Astrocyte of the cerebellum (primary cell): ENCODE measurements around the gene FAM227B.

Source experiments
- DNase-seq: peaks from one replicate; pipeline ENCODE4 v3.0.0-alpha.2; 2011; ENCODE audit warnings: low read depth
- H3K4me3 ChIP-seq: 2 replicates; pipeline ENCODE4 v1.5.1; 2011; ENCODE audit warnings: mild to moderate bottlenecking, low read depth, low read length, moderate library complexity
- in situ Hi-C: cut with HindIII; loops from 2 replicates; pipeline ENCODE4 v1.10.0; 2017; ENCODE audit warnings: low sequenced_read_pairs
- TF ChIP-seq, protein P1 (sequence below): IDR thresholded peaks from 2 replicates; pipeline ENCODE4 v1.5.1; 2012; ENCODE audit warnings: low read length, low read depth, moderate library complexity, mild to moderate bottlenecking; ENCODE audit errors: missing control alignments

The FAM227B gene

DNA sequence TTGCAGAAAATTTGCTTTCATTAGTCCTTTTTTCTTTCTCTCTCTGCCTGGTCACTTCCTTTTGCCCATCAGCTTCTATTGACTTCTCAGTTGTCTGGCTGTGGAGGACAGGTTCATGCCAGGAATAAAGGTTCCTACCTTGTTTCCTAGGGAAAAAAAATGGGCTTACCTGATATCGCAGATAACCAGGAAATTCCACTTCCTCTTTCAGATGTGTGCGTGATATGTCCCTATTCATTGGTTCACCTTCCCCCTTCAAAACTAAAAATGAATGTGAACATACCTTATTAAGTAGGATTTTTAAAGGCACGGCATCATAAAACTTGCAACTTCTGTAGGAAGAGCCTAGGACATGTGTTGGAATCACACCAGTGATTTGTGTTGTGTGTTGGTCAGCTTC is 317.6 kb downstream of the FAM227B start:
- TF ChIP-seq, protein P1, sequence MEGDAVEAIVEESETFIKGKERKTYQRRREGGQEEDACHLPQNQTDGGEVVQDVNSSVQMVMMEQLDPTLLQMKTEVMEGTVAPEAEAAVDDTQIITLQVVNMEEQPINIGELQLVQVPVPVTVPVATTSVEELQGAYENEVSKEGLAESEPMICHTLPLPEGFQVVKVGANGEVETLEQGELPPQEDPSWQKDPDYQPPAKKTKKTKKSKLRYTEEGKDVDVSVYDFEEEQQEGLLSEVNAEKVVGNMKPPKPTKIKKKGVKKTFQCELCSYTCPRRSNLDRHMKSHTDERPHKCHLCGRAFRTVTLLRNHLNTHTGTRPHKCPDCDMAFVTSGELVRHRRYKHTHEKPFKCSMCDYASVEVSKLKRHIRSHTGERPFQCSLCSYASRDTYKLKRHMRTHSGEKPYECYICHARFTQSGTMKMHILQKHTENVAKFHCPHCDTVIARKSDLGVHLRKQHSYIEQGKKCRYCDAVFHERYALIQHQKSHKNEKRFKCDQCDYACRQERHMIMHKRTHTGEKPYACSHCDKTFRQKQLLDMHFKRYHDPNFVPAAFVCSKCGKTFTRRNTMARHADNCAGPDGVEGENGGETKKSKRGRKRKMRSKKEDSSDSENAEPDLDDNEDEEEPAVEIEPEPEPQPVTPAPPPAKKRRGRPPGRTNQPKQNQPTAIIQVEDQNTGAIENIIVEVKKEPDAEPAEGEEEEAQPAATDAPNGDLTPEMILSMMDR: no peak
- no peak for DNase-seq
- in situ Hi-C loops: loop anchor here (5.0 kb wide), 1 partner anchor 66 kb away; no protein-coding TSS in a partner anchor
- H3K4me3 ChIP-seq: no peak overlapping the region

DNA sequence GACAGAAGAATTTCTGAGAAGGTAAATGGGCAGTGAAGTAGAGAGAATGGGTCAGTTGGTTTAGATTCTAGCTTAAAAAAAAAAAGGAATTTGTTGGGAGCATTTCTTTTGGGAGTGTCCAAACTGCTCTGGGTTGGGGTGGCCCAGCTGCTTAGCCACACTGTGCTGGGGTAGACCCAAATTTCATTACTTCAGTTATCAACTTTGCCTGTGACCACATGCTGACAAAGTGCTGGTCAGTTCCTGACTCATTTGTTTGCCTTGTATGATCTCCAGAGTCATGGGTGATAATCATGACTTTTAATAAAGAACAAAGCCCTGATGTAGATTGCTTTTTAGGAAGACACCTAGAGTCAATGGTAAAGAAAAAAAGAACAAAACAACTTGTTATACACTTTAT is 319.1 kb downstream of the FAM227B start:
- no peak for DNase-seq
- TF ChIP-seq, protein P1: no peak
- H3K4me3 ChIP-seq: no peak overlapping the region
- in situ Hi-C loops: loop anchor here (5.0 kb wide), 1 partner anchor 64 kb away; no protein-coding TSS in a partner anchor

DNA sequence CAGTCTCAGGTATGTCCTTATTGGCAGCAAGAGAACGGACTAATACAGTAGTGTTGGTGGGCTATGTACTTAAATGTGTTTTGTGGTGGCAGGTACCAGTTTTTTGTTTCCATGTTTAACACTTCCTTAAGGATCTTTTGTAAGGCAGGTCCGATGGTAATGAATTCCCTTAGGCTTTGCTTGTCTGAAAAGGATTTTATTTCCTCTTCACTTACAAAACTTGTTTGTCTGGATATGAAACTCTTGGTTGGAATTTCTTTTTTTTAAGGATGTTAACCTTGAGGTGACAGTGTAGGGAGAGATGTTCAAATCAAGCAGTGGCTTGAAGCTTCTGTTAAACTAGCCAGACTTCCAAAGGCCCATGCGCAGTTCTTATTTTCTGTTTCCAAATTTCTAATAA is 319.8 kb downstream of the FAM227B start:
- no peak for DNase-seq
- TF ChIP-seq, protein P1: no peak
- in situ Hi-C loops: loop anchor here (5.0 kb wide), 1 partner anchor 64 kb away; no protein-coding TSS in a partner anchor
- H3K4me3 ChIP-seq: no peak overlapping the region

DNA sequence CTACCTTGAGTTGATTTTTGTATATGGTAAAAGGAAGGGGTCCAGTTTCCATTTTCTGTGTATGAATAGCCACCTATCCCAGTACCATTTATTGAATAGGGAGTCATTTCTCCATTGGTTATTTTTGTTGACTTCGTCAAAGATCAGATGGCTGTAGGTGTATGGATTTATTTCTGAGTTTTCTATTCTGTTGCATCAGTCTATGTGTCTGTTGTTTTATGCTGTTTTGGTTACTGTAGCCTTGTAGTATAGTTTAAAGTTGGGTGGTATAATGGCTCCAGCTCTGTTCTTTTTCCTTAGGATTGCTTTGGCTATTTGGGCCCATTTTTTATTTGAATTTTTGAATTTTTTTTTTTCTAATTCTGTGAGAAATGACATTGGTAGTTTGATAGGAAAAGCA is 323.0 kb downstream of the FAM227B start:
- in situ Hi-C loops: no loop called here
- TF ChIP-seq, protein P1: no peak
- no peak overlapping the region for H3K4me3 ChIP-seq
- no peak for DNase-seq

DNA sequence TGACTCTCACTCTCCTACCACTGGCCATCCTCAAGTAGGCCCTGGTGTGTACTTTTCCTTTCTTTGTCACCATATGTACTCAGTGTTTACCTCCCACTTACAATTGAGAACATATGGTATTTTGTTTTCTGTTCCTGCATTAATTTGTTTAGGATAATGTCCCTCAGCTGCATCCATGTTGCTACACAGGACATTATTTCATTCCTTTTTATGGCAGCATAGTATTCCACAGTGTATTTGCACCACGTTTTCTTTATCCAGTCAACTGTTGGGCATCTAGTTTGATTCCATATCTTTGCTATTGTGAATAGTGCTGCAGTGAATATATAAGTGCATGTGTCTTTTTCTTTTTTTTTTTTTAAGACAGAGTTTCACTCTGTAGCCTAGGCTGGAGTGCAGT is 324.4 kb downstream of the FAM227B start:
- H3K4me3 ChIP-seq: no peak overlapping the region
- DNase-seq: no peak
- in situ Hi-C loops: no loop called here
- TF ChIP-seq, protein P1: no peak

DNA sequence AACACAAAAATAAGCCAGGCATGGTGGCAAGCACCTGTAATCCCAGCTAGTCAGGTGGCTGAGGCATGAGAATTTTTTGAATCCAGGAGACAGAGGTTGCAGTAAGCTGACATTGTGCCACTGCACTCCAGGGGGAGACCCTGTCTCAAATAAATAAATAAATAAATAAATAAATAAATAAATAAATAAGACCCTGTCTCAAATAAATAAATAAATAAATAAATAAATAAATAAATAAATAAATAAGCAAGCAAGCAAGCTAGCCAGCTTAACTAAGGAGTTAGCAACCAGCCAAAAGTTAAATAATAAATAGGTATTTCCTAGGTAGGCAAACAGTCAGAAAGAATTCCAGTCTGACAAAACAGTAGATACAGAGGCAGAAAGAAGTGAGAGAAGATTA is 326.7 kb downstream of the FAM227B start:
- in situ Hi-C loops: no loop called here

More for the DNA sequence above, 326.7 kb downstream of the FAM227B start:
- no peak for DNase-seq
- TF ChIP-seq, protein P1: no peak
- no peak overlapping the region for H3K4me3 ChIP-seq
